Measurements from ENCODE around the gene PLEKHA7. TPM values are rescaled to one million over a fixed set of nuclear protein-coding genes. Genes with fewer than 3 reads are reported as not detected.

PLEKHA7 gene
- polyA plus RNA-seq, 1 experiment: 0.05 TPM

DNA sequence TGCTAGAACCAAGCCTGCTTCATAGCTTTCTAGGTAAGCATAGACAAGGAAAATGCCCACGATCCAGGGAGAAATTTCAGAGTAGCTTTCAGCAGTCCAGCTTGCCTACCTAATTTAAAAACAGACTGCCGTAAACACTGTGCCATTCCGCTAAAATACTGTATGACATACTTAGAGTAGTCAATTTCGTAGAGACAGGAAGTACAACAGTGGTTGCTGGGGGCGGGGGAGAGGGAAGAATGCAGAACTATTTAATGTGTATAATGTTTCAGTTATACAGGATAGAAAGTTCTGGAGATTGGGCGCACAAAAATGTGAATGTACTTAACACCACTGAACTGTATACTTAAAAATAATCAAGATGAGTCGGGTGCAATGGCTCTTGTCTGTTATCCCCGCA, 219.1 kb downstream of the PLEKHA7 start:
- DNase-seq (ENCODE audit: low read depth, low spot score): no peak

GRCh38 chr11:16794047-16794818, 220.0 kb downstream of the PLEKHA7 start:
- no peak for DNase-seq (ENCODE audit: low read depth, low spot score)
- no peaks in the 10 kb centered on the region for H3K9me3 ChIP-seq (ENCODE audit: control insufficient read depth, insufficient read depth, low read length)
- CTCF ChIA-PET: interaction anchor here (0.5 to 1.8 kb wide), 4 partner anchors 9 to 269 kb away, joined by 3 to 10 read pairs (median 4); no protein-coding TSS in a partner anchor
- TF ChIP-seq, protein P1, sequence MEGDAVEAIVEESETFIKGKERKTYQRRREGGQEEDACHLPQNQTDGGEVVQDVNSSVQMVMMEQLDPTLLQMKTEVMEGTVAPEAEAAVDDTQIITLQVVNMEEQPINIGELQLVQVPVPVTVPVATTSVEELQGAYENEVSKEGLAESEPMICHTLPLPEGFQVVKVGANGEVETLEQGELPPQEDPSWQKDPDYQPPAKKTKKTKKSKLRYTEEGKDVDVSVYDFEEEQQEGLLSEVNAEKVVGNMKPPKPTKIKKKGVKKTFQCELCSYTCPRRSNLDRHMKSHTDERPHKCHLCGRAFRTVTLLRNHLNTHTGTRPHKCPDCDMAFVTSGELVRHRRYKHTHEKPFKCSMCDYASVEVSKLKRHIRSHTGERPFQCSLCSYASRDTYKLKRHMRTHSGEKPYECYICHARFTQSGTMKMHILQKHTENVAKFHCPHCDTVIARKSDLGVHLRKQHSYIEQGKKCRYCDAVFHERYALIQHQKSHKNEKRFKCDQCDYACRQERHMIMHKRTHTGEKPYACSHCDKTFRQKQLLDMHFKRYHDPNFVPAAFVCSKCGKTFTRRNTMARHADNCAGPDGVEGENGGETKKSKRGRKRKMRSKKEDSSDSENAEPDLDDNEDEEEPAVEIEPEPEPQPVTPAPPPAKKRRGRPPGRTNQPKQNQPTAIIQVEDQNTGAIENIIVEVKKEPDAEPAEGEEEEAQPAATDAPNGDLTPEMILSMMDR (IDR thresholded peaks at IDR 0.05; ENCODE audit: low read depth, low read length): no peak
- H3K27ac ChIP-seq (ENCODE audit: low read depth, low read length): no peak overlapping the region
- H3K4me3 ChIP-seq (ENCODE audit: low read depth, low read length): no peak overlapping the region
- no peaks in the 10 kb centered on the region for H3K27me3 ChIP-seq (ENCODE audit: control insufficient read depth, insufficient read depth, low read length)
- POLR2A ChIA-PET: no interaction called here

More for the DNA sequence above, 219.1 kb downstream of the PLEKHA7 start:
- Histone ChIP-seq H3K27me3 (ENCODE audit: control insufficient read depth, insufficient read depth, low read length) (peaks cover 2% of the 10 kb centered on the region), H3K9me3 (ENCODE audit: control insufficient read depth, insufficient read depth, low read length) (no peaks in the 10 kb centered on the region), H3K27ac (ENCODE audit: low read depth, low read length) (no peak overlapping the region), H3K4me3 (ENCODE audit: low read depth, low read length) (no peak overlapping the region)
- TF ChIP-seq, protein P1 (IDR thresholded peaks at IDR 0.05; ENCODE audit: low read depth, low read length): no peak
- ChIA-PET CTCF (interaction anchor here (0.7 to 1.8 kb wide), 3 partner anchors 10 to 268 kb away, joined by 3 to 10 read pairs (median 3); no protein-coding TSS in a partner anchor), POLR2A (no interaction called here)

DNA sequence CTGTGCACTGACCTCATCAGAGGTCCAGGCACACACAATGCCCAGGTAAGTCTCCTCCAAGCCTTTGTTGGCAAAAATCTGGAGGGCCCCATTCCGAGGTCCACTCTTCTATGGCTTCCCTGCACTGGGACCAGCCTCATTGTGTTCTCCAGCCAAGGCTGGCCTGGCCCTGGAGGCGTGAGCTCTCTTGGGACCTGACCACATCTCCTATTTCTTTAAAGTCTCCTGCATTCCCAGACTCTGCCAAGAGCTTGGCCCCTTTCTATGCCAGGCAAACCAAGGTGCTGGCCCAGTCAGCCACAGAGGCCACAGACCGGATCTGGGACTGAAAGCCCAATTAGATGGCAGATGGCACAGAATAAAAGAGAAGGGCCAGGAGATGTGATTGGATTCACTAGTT, 220.7 kb downstream of the PLEKHA7 start:
- CTCF ChIA-PET: interaction anchor here (0.5 to 1.4 kb wide), 4 partner anchors 9 to 269 kb away, joined by 3 to 6 read pairs (median 4); no protein-coding TSS in a partner anchor
- DNase-seq (ENCODE audit: low read depth, low spot score): no peak
- POLR2A ChIA-PET: no interaction called here
- TF ChIP-seq, protein P1 (IDR thresholded peaks at IDR 0.05; ENCODE audit: low read depth, low read length): no peak
- Histone ChIP-seq H3K4me3 (ENCODE audit: low read depth, low read length) (no peak overlapping the region), H3K27me3 (ENCODE audit: control insufficient read depth, insufficient read depth, low read length) (no peaks in the 10 kb centered on the region), H3K9me3 (ENCODE audit: control insufficient read depth, insufficient read depth, low read length) (no peaks in the 10 kb centered on the region), H3K27ac (ENCODE audit: low read depth, low read length) (no peak overlapping the region)

DNA sequence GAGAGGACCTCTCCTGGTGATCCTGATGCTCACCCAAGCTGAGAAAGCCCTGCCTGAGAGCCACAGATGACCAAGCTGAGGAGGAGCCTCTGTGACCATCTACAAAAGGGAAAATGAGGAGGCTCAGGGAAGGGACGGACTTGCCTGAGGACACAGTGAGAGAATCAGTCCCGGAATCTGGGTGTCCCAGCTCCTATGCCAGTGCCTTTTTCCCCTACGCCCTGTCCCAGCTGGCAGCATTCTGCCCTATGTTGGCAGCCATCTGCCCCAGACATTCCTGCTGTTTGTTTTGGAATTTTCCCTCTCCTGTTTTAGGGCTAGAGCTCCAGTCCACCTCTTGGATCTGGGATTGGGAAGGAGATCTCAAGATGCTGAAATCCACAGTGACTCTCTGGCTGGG, 221.2 kb downstream of the PLEKHA7 start:
- H3K27ac ChIP-seq (ENCODE audit: low read depth, low read length): no peak overlapping the region
- H3K4me3 ChIP-seq (ENCODE audit: low read depth, low read length): no peak overlapping the region
- no peaks in the 10 kb centered on the region for H3K27me3 ChIP-seq (ENCODE audit: control insufficient read depth, insufficient read depth, low read length)
- ChIA-PET CTCF (interaction anchor here (0.8 to 1.4 kb wide), 3 partner anchors 9 to 270 kb away, joined by 3 to 6 read pairs (median 4); no protein-coding TSS in a partner anchor), POLR2A (no interaction called here)
- no peak for DNase-seq (ENCODE audit: low read depth, low spot score)
- no peaks in the 10 kb centered on the region for H3K9me3 ChIP-seq (ENCODE audit: control insufficient read depth, insufficient read depth, low read length)
- TF ChIP-seq, protein P1 (IDR thresholded peaks at IDR 0.05; ENCODE audit: low read depth, low read length): no peak

DNA sequence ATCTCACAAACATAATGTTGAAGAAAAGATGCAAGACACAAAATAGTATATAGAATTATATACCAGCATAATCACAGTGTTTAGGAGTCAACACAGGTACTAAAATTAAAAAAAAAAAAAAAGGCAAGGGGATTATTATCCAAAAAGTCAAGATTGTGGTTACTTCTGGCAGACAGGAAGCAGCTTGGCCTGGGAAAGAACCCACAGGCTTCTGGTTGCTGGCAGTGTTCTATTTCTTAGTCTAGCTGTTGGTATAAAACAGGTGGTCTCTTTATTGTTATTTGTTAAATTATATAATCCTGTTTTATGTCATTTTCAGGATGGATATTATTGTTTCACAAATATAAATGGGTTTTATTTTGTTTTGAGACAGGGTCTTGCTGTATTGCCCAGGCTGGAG, 221.8 kb downstream of the PLEKHA7 start:
- ChIA-PET CTCF (interaction anchor here (1.1 to 1.4 kb wide), 2 partner anchors 8 to 270 kb away, joined by 4 to 6 read pairs; no protein-coding TSS in a partner anchor), POLR2A (no interaction called here)
- Histone ChIP-seq H3K27ac (ENCODE audit: low read depth, low read length) (no peak overlapping the region), H3K4me3 (ENCODE audit: low read depth, low read length) (no peak overlapping the region), H3K27me3 (ENCODE audit: control insufficient read depth, insufficient read depth, low read length) (no peaks in the 10 kb centered on the region), H3K9me3 (ENCODE audit: control insufficient read depth, insufficient read depth, low read length) (no peaks in the 10 kb centered on the region)
- DNase-seq (ENCODE audit: low read depth, low spot score): no peak
- TF ChIP-seq, protein P1 (IDR thresholded peaks at IDR 0.05; ENCODE audit: low read depth, low read length): no peak

Measured in AG04450 (cell line).